Peyer's patch (tissue), 4 donors: Measurements from ENCODE around the gene ZNF763. TPM values are rescaled to one million over a fixed set of nuclear protein-coding genes. Genes with fewer than 3 reads are reported as not detected.
A peak's percentile ranks its signal among the peaks of the same experiment; 100 is the strongest.
"Not testable (repeated sequence)": the region's sequence is repeated elsewhere in the genome, so short reads cannot be mapped to it uniquely, and the experiment has no call there.

Experiments
- DNase-seq, 3 donors: peaks; one replicate each; pipeline ENCODE4 v3.0.0-alpha.2; 2017 to 2019
- H3K27ac ChIP-seq, 4 donors: fragments of 200-600 bp; sonication (generic); one replicate each; pipeline ENCODE4 v1.5.1; 2016 to 2019
- H3K27me3 ChIP-seq, 2 donors: fragments of 200-600 bp; sonication (generic); one replicate each; pipeline ENCODE4 v1.5.1; 2019
- H3K36me3 ChIP-seq, 3 donors: fragments of 200-600 bp; sonication (generic); one replicate each; pipeline ENCODE4 v1.5.1; 2016 to 2019
- H3K4me1 ChIP-seq, 4 donors: fragments of 200-600 bp; sonication (generic); one replicate each; pipeline ENCODE4 v1.5.1; 2016 to 2019
- H3K4me3 ChIP-seq, 4 donors: fragments of 200-600 bp; sonication (generic); 1 replicate in 3 of 4; 2 replicates in 1 of 4; pipeline ENCODE4 v1.5.1; 2016 to 2019; ENCODE audit warnings: mild to moderate bottlenecking in 1 of 4
- H3K9me3 ChIP-seq, 4 donors: fragments of 200-600 bp; sonication (generic); one replicate each; pipeline ENCODE4 v1.5.1; 2016 to 2019; ENCODE audit warnings: mild to moderate bottlenecking in 1 of 4
- POLR2A ChIP-seq, 2 donors: fragments of 450-650 bp; IDR thresholded peaks; one replicate each; pipeline ENCODE4 v1.5.1; 2017; ENCODE audit warnings: antibody characterized with exemption in 2 of 2, mild to moderate bottlenecking in 2 of 2, moderate library complexity in 2 of 2
- total RNA-seq, 4 donors: library from RNA; depleted of rRNA; stranded (reverse); fragments of >200 nt; gene quantifications; one replicate each; pipeline ENCODE4 v1.1.0, GENCODE V29; 2016
- TF ChIP-seq, protein P1 (sequence below), 6 experiments: fragments of 450-650 bp in 4 of 6; fragments of 200-600 bp in 2 of 6; sonication (generic) in 1 of 6; IDR thresholded peaks; one replicate each; pipeline ENCODE4 v1.5.1; 2017 to 2019; ENCODE audit warnings: antibody characterized with exemption in 6 of 6, mild to moderate bottlenecking in 3 of 6, moderate library complexity in 1 of 6

The ZNF763 gene
- total RNA-seq, 4 donors from 2014 or later: 4.1 to 18.6 (median 8.3) TPM

DNA sequence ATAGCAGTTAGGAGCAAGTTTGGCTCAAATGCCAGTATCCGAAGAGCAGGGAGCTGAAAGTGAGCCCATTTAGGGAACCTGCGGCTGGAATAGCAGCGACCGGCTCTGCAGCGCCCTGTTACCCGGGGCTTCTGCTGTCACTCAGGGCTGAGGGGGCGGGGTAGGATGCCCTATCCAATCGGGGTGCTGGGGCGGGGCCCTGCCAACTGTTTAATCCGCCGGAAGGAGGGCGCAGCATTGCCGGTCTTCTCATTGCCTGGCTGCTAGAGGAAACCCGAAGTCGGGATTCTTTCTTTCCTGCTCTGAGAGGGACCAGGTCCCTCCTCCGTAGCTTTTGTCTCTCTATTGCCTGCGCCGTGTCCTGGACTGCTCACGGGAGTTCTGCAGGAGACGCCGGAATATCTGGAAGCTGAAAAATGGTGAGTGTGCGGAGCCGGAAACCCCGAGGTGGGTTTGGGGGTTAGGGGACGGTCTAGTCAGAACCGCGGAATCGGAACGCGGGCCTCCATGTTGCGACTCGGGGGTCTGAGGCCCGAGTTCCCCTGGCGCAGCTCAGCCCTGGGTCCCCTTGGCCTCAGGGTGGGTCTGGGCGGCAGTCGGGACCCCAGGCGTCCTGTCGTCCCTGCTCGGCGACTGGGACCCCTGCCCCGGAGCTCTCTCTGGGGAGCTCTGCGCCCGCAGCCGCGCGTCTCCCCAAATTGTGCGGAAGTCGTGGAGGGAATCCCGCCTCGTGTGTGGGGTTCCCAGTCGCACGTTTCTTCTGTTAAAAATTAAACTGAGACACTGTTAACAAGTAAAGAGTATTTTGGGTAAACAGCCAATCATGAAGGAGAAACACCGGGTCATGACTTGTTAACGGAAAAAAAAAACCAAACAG is 22.8 kb downstream of the ZNF763 start:
- peak overlapping the region; percentile 60 to 86 (median 83) for H3K4me3 ChIP-seq
- no peaks in the 10 kb centered on the region for H3K4me1 ChIP-seq
- H3K36me3 ChIP-seq: no peaks in the 10 kb centered on the region
- peak; percentile 96 to 99 (median 98) for DNase-seq
- peak; percentile 46 to 51 for TF ChIP-seq POLR2A (IDR thresholded peaks at IDR 0.05)
- TF ChIP-seq, protein P1, sequence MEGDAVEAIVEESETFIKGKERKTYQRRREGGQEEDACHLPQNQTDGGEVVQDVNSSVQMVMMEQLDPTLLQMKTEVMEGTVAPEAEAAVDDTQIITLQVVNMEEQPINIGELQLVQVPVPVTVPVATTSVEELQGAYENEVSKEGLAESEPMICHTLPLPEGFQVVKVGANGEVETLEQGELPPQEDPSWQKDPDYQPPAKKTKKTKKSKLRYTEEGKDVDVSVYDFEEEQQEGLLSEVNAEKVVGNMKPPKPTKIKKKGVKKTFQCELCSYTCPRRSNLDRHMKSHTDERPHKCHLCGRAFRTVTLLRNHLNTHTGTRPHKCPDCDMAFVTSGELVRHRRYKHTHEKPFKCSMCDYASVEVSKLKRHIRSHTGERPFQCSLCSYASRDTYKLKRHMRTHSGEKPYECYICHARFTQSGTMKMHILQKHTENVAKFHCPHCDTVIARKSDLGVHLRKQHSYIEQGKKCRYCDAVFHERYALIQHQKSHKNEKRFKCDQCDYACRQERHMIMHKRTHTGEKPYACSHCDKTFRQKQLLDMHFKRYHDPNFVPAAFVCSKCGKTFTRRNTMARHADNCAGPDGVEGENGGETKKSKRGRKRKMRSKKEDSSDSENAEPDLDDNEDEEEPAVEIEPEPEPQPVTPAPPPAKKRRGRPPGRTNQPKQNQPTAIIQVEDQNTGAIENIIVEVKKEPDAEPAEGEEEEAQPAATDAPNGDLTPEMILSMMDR (IDR thresholded peaks at IDR 0.05): peak in 1 of 6 experiments; percentile 0
- peak overlapping the region; percentile 82 to 87 (median 85) for H3K27ac ChIP-seq
- H3K9me3 ChIP-seq: peaks cover 0 to 2% (median 0%) of the 10 kb centered on the region in 4 donors
- no peaks in the 10 kb centered on the region for H3K27me3 ChIP-seq

DNA sequence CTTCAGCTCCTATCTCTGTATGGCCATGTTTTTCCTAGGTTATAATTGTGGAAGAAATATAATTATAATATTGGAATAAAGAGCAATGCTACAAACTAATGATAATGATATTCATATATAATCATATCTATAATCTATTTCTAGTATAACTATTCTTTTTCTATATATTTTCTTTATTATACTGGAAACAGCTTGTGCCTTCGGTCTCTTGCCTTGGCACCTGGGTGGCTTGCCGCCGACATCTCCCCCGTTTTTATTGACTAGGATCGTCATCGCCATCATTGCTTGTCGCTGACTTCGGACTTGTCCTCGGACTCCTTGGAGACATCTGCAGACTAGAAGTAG is 24.2 kb downstream of the ZNF763 start:
- Histone ChIP-seq H3K4me3 (peak overlapping the region in 2 of 4 donors; percentile 60 to 86), H3K27me3 (no peaks in the 10 kb centered on the region), H3K27ac (peak overlapping the region in 2 of 4 donors; percentile 82 to 87), H3K4me1 (no peaks in the 10 kb centered on the region), H3K9me3 (no peaks in the 10 kb centered on the region), H3K36me3 (no peaks in the 10 kb centered on the region)
- TF ChIP-seq POLR2A (IDR thresholded peaks at IDR 0.05): no peak
- TF ChIP-seq, protein P1 (IDR thresholded peaks at IDR 0.05): no peak
- DNase-seq: no peak

DNA sequence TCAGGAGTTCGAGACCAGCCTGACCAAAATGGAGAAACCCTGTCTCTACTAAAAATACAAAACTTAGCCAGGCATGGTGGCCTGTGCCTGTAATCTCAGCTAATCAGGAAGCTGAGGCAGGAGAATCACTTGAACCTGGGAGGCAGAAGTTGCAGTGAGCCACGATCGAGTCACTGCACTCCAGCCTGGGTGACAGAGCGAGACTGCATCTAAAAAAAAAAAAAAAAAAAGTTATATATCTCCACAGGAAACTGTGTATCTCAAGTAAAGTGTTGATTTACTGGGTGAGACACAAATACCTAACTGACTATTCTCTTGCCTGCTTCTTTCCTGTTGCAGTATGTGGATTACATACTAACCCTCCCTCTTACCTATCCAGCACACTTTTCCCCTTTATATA is 27.1 kb downstream of the ZNF763 start:
- H3K4me1 ChIP-seq, H3K9me3 ChIP-seq, H3K4me3 ChIP-seq, H3K27ac ChIP-seq, DNase-seq, H3K27me3 ChIP-seq, H3K36me3 ChIP-seq: not testable (repeated sequence)

DNA sequence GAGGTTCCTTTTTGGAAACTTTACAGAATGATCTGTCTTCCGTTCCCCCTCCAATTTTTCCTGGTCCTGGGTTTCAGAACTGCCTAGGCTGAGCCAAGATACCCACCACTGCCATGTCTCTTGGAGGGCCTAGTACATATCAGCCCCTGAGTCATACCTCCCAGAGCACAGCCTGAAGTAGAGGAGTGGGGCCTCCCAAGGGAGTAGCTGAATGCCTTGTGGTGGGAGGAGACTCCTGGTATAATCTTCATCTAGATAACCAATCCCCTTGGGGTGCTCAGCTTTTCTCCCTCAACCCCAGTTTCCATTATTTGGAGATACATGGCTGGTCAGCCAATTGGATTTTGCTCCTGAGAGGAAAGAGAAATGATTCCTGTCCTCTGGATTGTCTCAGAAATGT is 30.3 kb downstream of the ZNF763 start:
- H3K4me1 ChIP-seq: no peaks in the 10 kb centered on the region
- H3K9me3 ChIP-seq: no peaks in the 10 kb centered on the region
- H3K27ac ChIP-seq: no peak overlapping the region
- no peak overlapping the region for H3K4me3 ChIP-seq
- DNase-seq: no peak
- H3K27me3 ChIP-seq: no peaks in the 10 kb centered on the region
- H3K36me3 ChIP-seq: peaks cover 0 to 3% (median 0%) of the 10 kb centered on the region in 3 donors
- TF ChIP-seq, protein P1 (IDR thresholded peaks at IDR 0.05): no peak
- no peak for TF ChIP-seq POLR2A (IDR thresholded peaks at IDR 0.05)

DNA sequence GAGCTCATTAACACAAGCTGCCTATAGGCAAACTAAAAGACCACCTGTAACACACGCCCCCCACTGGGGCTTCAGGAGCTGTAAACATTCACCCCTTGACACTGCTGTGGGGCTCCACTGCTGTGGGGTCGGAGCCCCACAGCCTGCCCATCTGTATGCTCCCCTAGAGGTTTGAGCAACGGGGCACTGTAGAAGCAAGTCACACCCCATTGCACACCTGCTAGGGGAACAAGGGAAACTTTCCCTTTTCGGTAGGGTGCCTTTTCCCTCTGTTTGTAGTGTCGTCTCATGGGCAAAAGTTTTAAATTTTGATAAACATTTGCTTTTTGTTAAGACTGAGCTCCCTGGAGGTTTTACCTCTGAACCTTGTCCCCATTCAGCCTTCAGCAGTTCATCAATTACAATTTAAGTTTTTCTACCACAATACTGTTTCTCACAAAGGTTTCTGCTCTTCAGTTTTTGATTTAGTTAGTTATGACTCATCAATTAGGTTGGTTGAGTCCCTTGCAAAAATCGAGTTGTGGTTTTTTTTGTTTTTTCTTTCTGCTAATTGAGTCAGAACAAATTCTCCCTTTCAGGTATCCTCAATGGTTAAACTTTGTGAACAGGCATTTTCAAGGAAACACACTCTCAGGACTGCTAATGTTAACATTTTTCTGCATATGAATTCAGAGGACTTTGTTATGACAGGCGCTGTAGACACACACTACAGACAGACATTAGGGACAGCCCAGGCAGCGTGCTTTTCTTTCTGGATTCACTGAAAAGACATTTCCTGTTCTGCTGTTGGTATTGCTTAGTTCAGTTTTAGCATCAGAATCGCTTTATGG is 35.5 kb downstream of the ZNF763 start:
- no peak for DNase-seq
- Histone ChIP-seq H3K27ac (no peak overlapping the region), H3K27me3 (no peaks in the 10 kb centered on the region), H3K36me3 (peaks cover 0 to 20% (median 0%) of the 10 kb centered on the region in 3 donors), H3K9me3 (no peaks in the 10 kb centered on the region), H3K4me1 (no peaks in the 10 kb centered on the region), H3K4me3 (no peak overlapping the region)
- TF ChIP-seq, protein P1 (IDR thresholded peaks at IDR 0.05): no peak
- no peak for TF ChIP-seq POLR2A (IDR thresholded peaks at IDR 0.05)
